ENCODE data around the gene HOXA4.

Gene HOXA4

DNA sequence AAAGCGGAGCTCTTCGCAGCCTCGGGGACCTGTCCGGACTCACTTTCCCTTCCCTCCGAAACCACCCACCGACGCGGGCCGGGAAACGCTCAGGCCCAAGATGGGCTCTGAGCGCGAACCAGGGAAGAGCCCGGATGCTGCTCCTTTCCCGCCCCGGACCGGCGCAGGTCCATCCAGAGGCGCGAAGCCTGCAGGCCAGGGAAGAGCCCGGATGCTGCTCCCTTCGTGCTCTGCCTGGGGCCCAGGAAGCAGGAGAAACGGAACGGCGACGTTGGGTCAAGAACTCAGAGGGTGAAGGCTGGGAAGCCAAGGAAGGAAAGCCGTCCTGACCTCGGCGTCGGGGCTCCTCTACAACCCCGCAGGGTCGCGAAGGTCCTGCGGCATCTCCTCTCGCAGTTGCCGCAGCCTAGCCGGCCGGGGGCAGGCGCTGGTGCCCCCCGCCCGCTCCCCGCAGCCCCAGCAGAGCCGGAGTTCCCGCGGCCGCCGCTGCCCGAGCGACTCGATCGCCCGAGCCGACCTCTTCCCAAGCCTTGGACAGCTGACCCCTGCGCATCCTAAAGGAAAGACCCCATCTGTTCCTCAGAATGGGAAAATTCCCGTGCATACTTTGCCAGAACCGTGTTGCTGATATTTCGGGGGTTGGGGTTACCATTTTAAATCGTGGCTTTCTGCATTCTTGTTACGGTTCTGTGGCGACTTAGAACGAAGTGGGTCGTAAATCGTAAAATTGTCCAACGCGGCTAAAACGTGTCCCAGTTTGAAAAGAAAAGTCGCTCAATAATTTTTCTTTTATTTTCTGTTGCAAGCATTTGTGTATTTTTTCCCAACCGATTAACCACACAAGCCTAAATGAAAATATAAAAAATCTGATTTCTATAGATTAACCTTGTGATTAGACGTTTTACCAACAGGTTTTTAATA, 42.3 kb downstream of the HOXA4 start:
- DNase-seq, result no peak

DNA sequence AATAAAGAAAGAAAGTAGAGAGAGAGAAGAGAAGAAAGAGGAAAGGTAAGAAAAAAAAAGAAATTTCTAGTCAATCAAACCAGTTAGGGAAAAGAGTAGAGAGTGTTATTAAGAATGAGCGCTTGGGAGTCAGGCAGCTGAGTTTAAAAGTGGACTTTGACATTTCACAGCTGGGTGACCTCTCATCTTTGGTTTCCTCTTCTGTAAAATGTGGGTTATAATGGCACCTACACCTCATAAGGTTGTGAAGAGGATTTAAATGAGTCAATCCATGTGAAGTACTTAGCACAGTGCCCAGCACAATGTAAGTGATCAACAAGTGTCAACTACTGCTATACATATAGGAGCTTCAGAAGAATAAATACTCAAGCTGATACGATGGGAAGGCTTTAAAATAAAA, 46.9 kb downstream of the HOXA4 start:
- no peak for DNase-seq

GRCh38 chr7:27082171-27082570, 48.4 kb downstream of the HOXA4 start:
- DNase-seq, result no peak

DNA sequence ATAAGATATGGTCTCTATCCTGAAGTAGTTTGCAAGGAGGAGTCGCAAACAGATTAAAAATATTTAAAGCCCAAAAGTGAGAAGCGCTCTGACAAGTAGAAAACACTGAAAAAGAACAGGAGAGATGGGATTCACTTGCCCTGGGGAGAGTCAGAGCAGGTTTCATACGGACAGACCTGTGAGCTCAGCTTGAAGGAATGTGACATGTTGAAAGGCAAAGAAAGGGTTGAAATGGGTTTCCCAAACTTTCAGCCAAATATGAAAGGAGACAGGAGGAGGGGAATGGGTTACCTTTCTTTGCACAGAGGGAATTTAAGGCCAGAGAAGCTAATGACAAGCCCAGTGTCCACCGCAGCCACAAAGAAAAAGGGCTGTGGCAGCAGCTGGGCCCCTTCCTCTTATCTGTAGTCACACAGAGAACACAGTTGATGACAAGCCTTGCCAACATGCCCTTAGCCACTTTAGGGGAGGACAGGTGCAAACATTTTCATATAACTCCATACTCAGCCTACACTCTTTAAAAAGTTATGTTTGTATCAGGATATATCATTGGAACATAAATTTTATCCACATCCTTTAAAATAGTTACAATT, 49.6 kb downstream of the HOXA4 start:
- no peak for DNase-seq

DNA sequence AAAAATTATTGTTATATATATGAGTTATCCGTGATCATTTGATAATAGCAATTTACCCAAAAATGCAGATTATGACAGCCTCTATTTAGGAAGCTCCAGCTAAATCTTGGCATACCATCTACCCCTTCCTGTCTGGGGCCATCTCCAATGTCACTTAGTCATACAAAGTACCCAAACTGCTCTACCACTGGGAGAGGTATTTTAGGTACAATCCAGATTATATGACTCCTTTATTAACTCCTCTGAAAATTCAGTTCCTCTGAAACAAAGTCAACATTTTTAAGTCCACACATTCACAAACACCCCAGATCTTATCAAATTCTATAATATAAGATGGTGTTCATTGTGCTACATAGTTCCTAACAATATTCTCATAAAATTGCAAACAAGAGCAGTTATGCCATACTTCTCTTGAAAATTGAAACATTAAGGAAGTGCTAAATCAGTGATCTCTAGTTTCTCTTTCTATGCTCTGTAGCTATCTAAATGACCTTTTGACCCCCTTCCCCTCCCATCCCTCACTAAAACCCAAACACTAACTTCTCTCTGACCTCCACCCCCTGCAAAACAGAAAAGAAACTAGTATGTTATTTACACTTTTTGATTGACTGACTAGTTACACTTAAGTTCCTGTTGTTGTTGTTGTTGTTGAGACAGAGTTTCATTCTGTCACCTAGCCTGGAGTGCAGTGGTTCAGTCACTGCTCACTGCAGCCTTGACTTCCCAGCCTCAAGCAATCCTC, 51.2 kb downstream of the HOXA4 start:
- DNase-seq, result no peak

DNA sequence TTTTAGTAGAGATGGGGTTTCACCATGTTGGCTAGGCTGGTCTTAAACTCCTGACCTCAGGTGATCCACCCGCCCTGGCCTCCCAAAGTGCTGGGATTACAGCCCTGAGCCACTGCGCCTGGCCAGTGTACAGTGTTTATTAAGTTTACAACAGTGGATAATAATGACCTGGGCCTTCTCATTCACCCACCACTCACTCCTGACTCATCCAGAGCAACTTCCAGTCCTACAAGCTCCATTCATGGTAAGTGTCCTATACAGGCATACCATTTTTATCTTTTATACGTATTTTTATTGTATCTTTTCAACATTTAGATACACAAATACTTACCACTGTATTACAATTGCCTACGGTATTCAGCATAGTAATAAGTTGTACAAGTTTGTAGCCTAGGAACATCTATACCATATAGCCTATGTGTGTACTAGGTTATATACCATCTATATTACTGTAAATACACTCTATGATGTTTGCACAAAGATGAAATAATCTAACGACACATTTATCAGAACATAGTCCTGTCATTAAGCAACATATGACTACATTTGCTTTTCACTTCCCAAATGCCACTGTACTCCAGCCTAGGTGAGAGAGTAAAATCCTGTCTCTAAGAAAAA, 51.8 kb downstream of the HOXA4 start:
- DNase-seq, result no peak
